Measurements from ENCODE around the gene MYF5. TPM values are rescaled to one million over a fixed set of nuclear protein-coding genes. Genes with fewer than 3 reads are reported as not detected.

Gene MYF5
- total RNA-seq, 2 donors from 2014 or later, result 4.1 TPM; not detected in 1

GRCh38 chr12:80709811-80710726 lies 6.6 kb upstream of the MYF5 start:
- Histone ChIP-seq H3K4me1 (replicated peaks) (no peaks in the 10 kb centered on the region), H3K36me3 (no peaks in the 10 kb centered on the region), H3K4me3 (no peak overlapping the region), H3K27ac (no peak overlapping the region), H3K27me3 (replicated peaks; ENCODE audit: insufficient read depth) (no peaks in the 10 kb centered on the region), H3K9me3 (no peaks in the 10 kb centered on the region)
- TF ChIP-seq POLR2A (IDR thresholded peaks at IDR 0.05) (no peak), CTCF (IDR thresholded peaks at IDR 0.05) (no peak), POLR2AphosphoS5 (IDR thresholded peaks at IDR 0.05) (no peak)
- DNase-seq (ENCODE audit: low spot score), result no peak
- WGBS, result 81% methylated on average over 20 of the region's 20 CpGs
- intact Hi-C loops (cut with DNase I), result no loop called here

GRCh38 chr12:80710727-80711449 lies 5.8 kb upstream of the MYF5 start:
- H3K27ac ChIP-seq, result no peak overlapping the region
- WGBS, result 94% methylated on average over 1 of the region's 1 CpG

GRCh38 chr12:80711866-80712265 lies 4.8 kb upstream of the MYF5 start:
- intact Hi-C loops (cut with DNase I), result no loop called here
- Histone ChIP-seq H3K9me3 (no peaks in the 10 kb centered on the region), H3K27ac (no peak overlapping the region), H3K36me3 (no peaks in the 10 kb centered on the region), H3K4me3 (no peak overlapping the region), H3K4me1 (replicated peaks) (no peaks in the 10 kb centered on the region), H3K27me3 (replicated peaks; ENCODE audit: insufficient read depth) (no peaks in the 10 kb centered on the region)
- DNase-seq (ENCODE audit: low spot score), result no peak
- TF ChIP-seq POLR2AphosphoS5 (IDR thresholded peaks at IDR 0.05) (no peak), CTCF (IDR thresholded peaks at IDR 0.05) (no peak), POLR2A (IDR thresholded peaks at IDR 0.05) (no peak)
- 49% methylated on average over 1 of the region's 1 CpG for WGBS

More at GRCh38 chr12:80710727-80711449, 5.8 kb upstream of the MYF5 start:
- TF ChIP-seq POLR2A (IDR thresholded peaks at IDR 0.05) (no peak), POLR2AphosphoS5 (IDR thresholded peaks at IDR 0.05) (no peak), CTCF (IDR thresholded peaks at IDR 0.05) (no peak)
- Histone ChIP-seq H3K36me3 (no peaks in the 10 kb centered on the region), H3K27me3 (replicated peaks; ENCODE audit: insufficient read depth) (no peaks in the 10 kb centered on the region), H3K4me3 (no peak overlapping the region), H3K9me3 (no peaks in the 10 kb centered on the region), H3K4me1 (replicated peaks) (no peaks in the 10 kb centered on the region)
- no peak for DNase-seq (ENCODE audit: low spot score)
- intact Hi-C loops (cut with DNase I), result no loop called here

- Histone ChIP-seq H3K4me1 (replicated peaks) (no peaks in the 10 kb centered on the region), H3K36me3 (no peaks in the 10 kb centered on the region), H3K27me3 (replicated peaks; ENCODE audit: insufficient read depth) (no peaks in the 10 kb centered on the region), H3K27ac (no peak overlapping the region), H3K9me3 (no peaks in the 10 kb centered on the region), H3K4me3 (no peak overlapping the region)
- TF ChIP-seq CTCF (IDR thresholded peaks at IDR 0.05) (no peak), POLR2AphosphoS5 (IDR thresholded peaks at IDR 0.05) (no peak), POLR2A (IDR thresholded peaks at IDR 0.05) (no peak)
- intact Hi-C loops (cut with DNase I), result no loop called here
- DNase-seq (ENCODE audit: low spot score), result no peak
These were observed 3.8 kb upstream of the MYF5 start for GRCh38 chr12:80712866-80713265.

Measured in prostate gland (tissue), 2 donors.